Measurements from ENCODE around the gene STUB1. TPM values are rescaled to one million over a fixed set of nuclear protein-coding genes. Genes with fewer than 3 reads are reported as not detected.
A peak's percentile ranks its signal among the peaks of the same experiment; 100 is the strongest.

Gene STUB1
- total and polyA plus RNA-seq, 2 donors (not counting 3 experiments of a cell fraction or from before 2014, with no cell fraction given) = 107 to 147 TPM

GRCh38 chr16:726438-727290 lies 46.5 kb downstream of the STUB1 start, which contains the start of the genes CCDC78 and HAGHL:
Gene CCDC78, minus strand, starts transcription at chr16:726443. Its CDS starts 76 bp downstream, at chr16:726367.
Gene HAGHL, plus strand, starts transcription at chr16:727106. Its CDS starts 404 bp downstream, at chr16:727510.
- H4K20me1 ChIP-seq (replicated peaks; ENCODE audit: control insufficient read depth, extremely low read depth, insufficient read depth, low read length) = no peaks in the 10 kb centered on the region
- H3K27me3 ChIP-seq (ENCODE audit: control insufficient read depth in 2 of 2, insufficient read depth in 2 of 2, low read length in 2 of 2) = no peaks in the 10 kb centered on the region
- dilution Hi-C loops (cut with MboI; ENCODE audit: extremely low pct_ligation_motif_present, low sequenced_read_pairs) = no loop called here
- FAIRE-seq (no peak), DNase-seq (ENCODE audit: low read depth, low spot score) (peak; percentile 24)
- no TSS peak for BruUV-seq (replicated peaks)
- TF ChIP-seq FOS (IDR thresholded peaks at IDR 0.05; ENCODE audit: borderline replicate concordance, insufficient read depth, low read length) = no peak
- peak; percentile 22 for TF ChIP-seq POLR2AphosphoS5 (IDR thresholded peaks at IDR 0.05; ENCODE audit: insufficient read depth, low read depth, low read length)
- peak; percentile 11 for TF ChIP-seq EZH2 (IDR thresholded peaks at IDR 0.05; ENCODE audit: borderline replicate concordance, low read depth, low read length, severe bottlenecking)
- H3K79me2 ChIP-seq (ENCODE audit: control insufficient read depth, insufficient read depth, low read length) = no peaks in the 10 kb centered on the region
- H3K9me3 ChIP-seq (replicated peaks; ENCODE audit: control insufficient read depth, insufficient read depth, low read length) = no peaks in the 10 kb centered on the region
- no peak within 1 kb of the TSS for H3K27ac ChIP-seq (ENCODE audit: insufficient read depth, low read depth, low read length)
- peak within 1 kb of the TSS; percentile 69 for H3K4me2 ChIP-seq (ENCODE audit: insufficient read depth, low read length)
- peak within 1 kb of the TSS; percentile 14 for H3K9ac ChIP-seq (replicated peaks; ENCODE audit: extremely low read depth, insufficient read depth, low read length)
- H2AFZ ChIP-seq (ENCODE audit: low read depth, low read length) = peak within 1 kb of the TSS; percentile 61
- H3K36me3 ChIP-seq (ENCODE audit: control insufficient read depth in 2 of 2, extremely low read depth in 1 of 2, insufficient read depth in 2 of 2, low read length in 2 of 2) = no peaks in the 10 kb centered on the region
- ChIA-PET CTCF (interaction anchor here (1.4 to 5.7 kb wide), 3 partner anchors 11 to 14 kb away, joined by 3 to 34 read pairs (median 6); partner anchors contain the start of gene METRN), POLR2A (no interaction called here)
- H3K4me3 ChIP-seq (replicated peaks in 1 of 3; ENCODE audit: insufficient read depth in 1 of 3, low read depth in 1 of 3, low read length in 3 of 3) = peak within 1 kb of the TSS; percentile 17 to 61 (median 44)
- H3K4me1 ChIP-seq (ENCODE audit: control insufficient read depth, extremely low read depth, insufficient read depth, low read length) = peaks cover 17% of the 10 kb centered on the region
- intact Hi-C loops (cut with micrococcal nuclease) = no loop called here
- H3K9me1 ChIP-seq (replicated peaks; ENCODE audit: control insufficient read depth, extremely low read depth, insufficient read depth, low read length) = no peaks in the 10 kb centered on the region

- no peaks in the 10 kb centered on the region for H3K9me1 ChIP-seq (replicated peaks; ENCODE audit: control insufficient read depth, extremely low read depth, insufficient read depth, low read length)
- H3K36me3 ChIP-seq (ENCODE audit: control insufficient read depth in 2 of 2, extremely low read depth in 1 of 2, insufficient read depth in 2 of 2, low read length in 2 of 2) = peaks cover 2 to 4% of the 10 kb centered on the region in 2 experiments
- H3K4me2 ChIP-seq (ENCODE audit: insufficient read depth, low read length) = peak overlapping the region; percentile 69
- FAIRE-seq (no peak), DNase-seq (ENCODE audit: low read depth, low spot score) (no peak)
- no peak overlapping the region for H3K27ac ChIP-seq (ENCODE audit: insufficient read depth, low read depth, low read length)
- H4K20me1 ChIP-seq (replicated peaks; ENCODE audit: control insufficient read depth, extremely low read depth, insufficient read depth, low read length) = no peaks in the 10 kb centered on the region
- no peaks in the 10 kb centered on the region for H3K9me3 ChIP-seq (replicated peaks; ENCODE audit: control insufficient read depth, insufficient read depth, low read length)
- intact Hi-C loops (cut with micrococcal nuclease) = no loop called here
- ChIA-PET CTCF (interaction anchor here (1.0 to 5.7 kb wide), 5 partner anchors 9 to 61 kb away, joined by 3 to 34 read pairs (median 6); partner anchors contain the start of genes CHTF18, METRN and RPUSD1), POLR2A (no interaction called here)
- no TSS peak for BruUV-seq (replicated peaks)
- H3K27me3 ChIP-seq (ENCODE audit: control insufficient read depth in 2 of 2, insufficient read depth in 2 of 2, low read length in 2 of 2) = no peaks in the 10 kb centered on the region
- no peaks in the 10 kb centered on the region for H3K79me2 ChIP-seq (ENCODE audit: control insufficient read depth, insufficient read depth, low read length)
- H3K9ac ChIP-seq (replicated peaks; ENCODE audit: extremely low read depth, insufficient read depth, low read length) = peak overlapping the region; percentile 14
- TF ChIP-seq POLR2AphosphoS5 (IDR thresholded peaks at IDR 0.05; ENCODE audit: insufficient read depth, low read depth, low read length) (no peak), JUN (IDR thresholded peaks at IDR 0.05; ENCODE audit: borderline replicate concordance, insufficient read depth, insufficient read length, low read depth) (no peak), EZH2 (IDR thresholded peaks at IDR 0.05; ENCODE audit: borderline replicate concordance, low read depth, low read length, severe bottlenecking) (no peak)
- peaks cover 13% of the 10 kb centered on the region for H3K4me1 ChIP-seq (ENCODE audit: control insufficient read depth, extremely low read depth, insufficient read depth, low read length)
- dilution Hi-C loops (cut with MboI; ENCODE audit: extremely low pct_ligation_motif_present, low sequenced_read_pairs) = no loop called here
- peak overlapping the region; percentile 17 to 61 (median 44) for H3K4me3 ChIP-seq (replicated peaks in 1 of 3; ENCODE audit: insufficient read depth in 1 of 3, low read depth in 1 of 3, low read length in 3 of 3)
- peak overlapping the region; percentile 61 for H2AFZ ChIP-seq (ENCODE audit: low read depth, low read length)
Measured at GRCh38 chr16:727291-727977, 47.2 kb downstream of the STUB1 start.

All from endothelial cell of umbilical vein (primary cell).